Fibroblast of the conjunctiva (primary cell): ENCODE data around the gene GSTT4.
"Not testable (repeated sequence)": the region's sequence is repeated elsewhere in the genome, so short reads cannot be mapped to it uniquely, and the experiment has no call there.

Experiments
- DNase-seq: peaks from one replicate; pipeline ENCODE4 v3.0.0-alpha.2; 2010; ENCODE audit warnings: low read depth

The GSTT4 gene

GRCh38 chr22:23986538-23987178 lies 18.6 kb downstream of the GSTT4 start:
- not testable (repeated sequence) for DNase-seq

- not testable (repeated sequence) for DNase-seq
These were observed 19.2 kb downstream of the GSTT4 start for GRCh38 chr22:23986089-23986488.

- peak; percentile 13 for DNase-seq
These were observed 20.8 kb downstream of the GSTT4 start for GRCh38 chr22:23984430-23984829.

GRCh38 chr22:23980567-23980966 lies 24.7 kb downstream of the GSTT4 start:
- DNase-seq, result not testable (repeated sequence)

- DNase-seq, result not testable (repeated sequence)
These were observed 25.6 kb downstream of the GSTT4 start, which contains the start of gene GSTT2 for GRCh38 chr22:23979557-23980240. Gene GSTT2 (plus strand): TSS chr22:23980134.

GRCh38 chr22:23977304-23977703 lies 27.9 kb downstream of the GSTT4 start:
- DNase-seq, result not testable (repeated sequence)

GRCh38 chr22:23974836-23975352 lies 30.4 kb downstream of the GSTT4 start:
- DNase-seq, result not testable (repeated sequence)

- not testable (repeated sequence) for DNase-seq
These were observed 30.9 kb downstream of the GSTT4 start, which contains the start of gene DDT for GRCh38 chr22:23974345-23974744. Gene DDT (minus strand): TSS chr22:23974441. CDS start chr22:23974414, 27 bp downstream.

GRCh38 chr22:23971927-23972326 lies 33.3 kb downstream of the GSTT4 start:
- not testable (repeated sequence) for DNase-seq

GRCh38 chr22:23970816-23971486 lies 34.3 kb downstream of the GSTT4 start:
- no peak for DNase-seq

- DNase-seq, result no peak
These were observed 35.0 kb downstream of the GSTT4 start for GRCh38 chr22:23970201-23970641.

GRCh38 chr22:23969071-23969470 lies 36.2 kb downstream of the GSTT4 start:
- DNase-seq, result no peak

GRCh38 chr22:23966568-23966967 lies 38.7 kb downstream of the GSTT4 start, which contains the start of gene DDTL:
Gene DDTL (plus strand): TSS chr22:23966888. CDS start chr22:23966915, 27 bp downstream.
- not testable (repeated sequence) for DNase-seq

GRCh38 chr22:23966094-23966493 lies 39.2 kb downstream of the GSTT4 start:
- DNase-seq, result not testable (repeated sequence)

- DNase-seq, result not testable (repeated sequence)
These were observed 44.0 kb downstream of the GSTT4 start, which contains the start of gene GSTT2B for GRCh38 chr22:23961084-23961771. Gene GSTT2B (minus strand): TSS chr22:23961195. CDS start chr22:23961131, 64 bp downstream.

- peak; percentile 53 for DNase-seq
These were observed 48.9 kb downstream of the GSTT4 start for GRCh38 chr22:23956301-23956900.

- DNase-seq, result not testable (repeated sequence)
These were observed 49.4 kb downstream of the GSTT4 start for GRCh38 chr22:23955886-23956285.

- DNase-seq, result not testable (repeated sequence)
These were observed 50.3 kb downstream of the GSTT4 start for GRCh38 chr22:23954991-23955305.

GRCh38 chr22:23954193-23954990 lies 50.9 kb downstream of the GSTT4 start:
- DNase-seq, result not testable (repeated sequence)

GRCh38 chr22:23953485-23953884 lies 51.8 kb downstream of the GSTT4 start:
- not testable (repeated sequence) for DNase-seq
